Measurements from ENCODE around the gene VEGFD. TPM values are rescaled to one million over a fixed set of nuclear protein-coding genes. Genes with fewer than 3 reads are reported as not detected.

Gene VEGFD
- total RNA-seq, 1 donor from 2014 or later, result 20.5 TPM

- H3K27ac Mint-ChIP-seq, result no peak overlapping the region
- DNase-seq (ENCODE audit: extremely low spot score, unreplicated experiment), result no peak
- no peak overlapping the region for H3K4me3 Mint-ChIP-seq
- H3K4me1 Mint-ChIP-seq (ENCODE audit: unreplicated experiment), result no peaks in the 10 kb centered on the region
- H3K27me3 Mint-ChIP-seq, result no peaks in the 10 kb centered on the region
- TF ChIP-seq CTCF (conservative IDR thresholded peaks at IDR 0.05), result no peak
- peaks cover 6% of the 10 kb centered on the region for H3K9me3 Mint-ChIP-seq
- peaks cover 4% of the 10 kb centered on the region for H3K36me3 Mint-ChIP-seq
These were observed 11.6 kb upstream of the VEGFD start for GRCh38 chrX:15395789-15396188.

GRCh38 chrX:15391850-15392249 lies 7.6 kb upstream of the VEGFD start:
- no peak for DNase-seq (ENCODE audit: extremely low spot score, unreplicated experiment)
- no peak overlapping the region for H3K27ac Mint-ChIP-seq
- H3K4me3 Mint-ChIP-seq, result no peak overlapping the region
- TF ChIP-seq CTCF (conservative IDR thresholded peaks at IDR 0.05), result no peak
- no peaks in the 10 kb centered on the region for H3K27me3 Mint-ChIP-seq
- H3K36me3 Mint-ChIP-seq, result peaks cover 5% of the 10 kb centered on the region
- H3K4me1 Mint-ChIP-seq (ENCODE audit: unreplicated experiment), result no peaks in the 10 kb centered on the region
- H3K9me3 Mint-ChIP-seq, result no peaks in the 10 kb centered on the region

GRCh38 chrX:15382813-15383212 lies 1.4 kb downstream of the VEGFD start:
- Mint-ChIP-seq H3K9me3 (no peaks in the 10 kb centered on the region), H3K36me3 (peaks cover 15% of the 10 kb centered on the region), H3K27ac (no peak overlapping the region), H3K27me3 (no peaks in the 10 kb centered on the region), H3K4me1 (ENCODE audit: unreplicated experiment) (peaks cover 17% of the 10 kb centered on the region), H3K4me3 (peak overlapping the region; percentile 80)
- DNase-seq (ENCODE audit: extremely low spot score, unreplicated experiment), result no peak
- TF ChIP-seq CTCF (conservative IDR thresholded peaks at IDR 0.05), result peak; percentile 47

GRCh38 chrX:15376956-15377355 lies 7.3 kb downstream of the VEGFD start:
- Mint-ChIP-seq H3K4me1 (ENCODE audit: unreplicated experiment) (peaks cover 4% of the 10 kb centered on the region), H3K9me3 (peaks cover 4% of the 10 kb centered on the region), H3K4me3 (no peak overlapping the region), H3K27me3 (no peaks in the 10 kb centered on the region), H3K27ac (no peak overlapping the region), H3K36me3 (peaks cover 9% of the 10 kb centered on the region)
- DNase-seq (ENCODE audit: extremely low spot score, unreplicated experiment), result no peak
- no peak for TF ChIP-seq CTCF (conservative IDR thresholded peaks at IDR 0.05)

- peaks cover 9% of the 10 kb centered on the region for H3K36me3 Mint-ChIP-seq
- peaks cover 8% of the 10 kb centered on the region for H3K9me3 Mint-ChIP-seq
- H3K27ac Mint-ChIP-seq, result no peak overlapping the region
- no peak overlapping the region for H3K4me3 Mint-ChIP-seq
- H3K4me1 Mint-ChIP-seq (ENCODE audit: unreplicated experiment), result peaks cover 4% of the 10 kb centered on the region
- DNase-seq (ENCODE audit: extremely low spot score, unreplicated experiment), result no peak
- no peak for TF ChIP-seq CTCF (conservative IDR thresholded peaks at IDR 0.05)
- peaks cover 3% of the 10 kb centered on the region for H3K27me3 Mint-ChIP-seq
These were observed 10.2 kb downstream of the VEGFD start for GRCh38 chrX:15373976-15374375.

Measured in type B pancreatic cell (in vitro differentiated cells).